ENCODE measurements around the gene EHF. TPM values are rescaled to one million over a fixed set of nuclear protein-coding genes. Genes with fewer than 3 reads are reported as not detected.

Gene EHF
- total RNA-seq, 1 donor from 2014 or later: 22.7 TPM

- DNase-seq (ENCODE audit: low read depth): no peak
- TF ChIP-seq CTCF (conservative IDR thresholded peaks at IDR 0.05; ENCODE audit: low read depth, low read length): no peak
- H3K4me3 ChIP-seq (ENCODE audit: low read depth, low read length): no peak overlapping the region
Measured at GRCh38 chr11:34620202-34620601, 691 bp upstream of the EHF start.

- DNase-seq (ENCODE audit: low read depth): no peak
- TF ChIP-seq CTCF (conservative IDR thresholded peaks at IDR 0.05; ENCODE audit: low read depth, low read length): no peak
- H3K4me3 ChIP-seq (ENCODE audit: low read depth, low read length): no peak overlapping the region
Measured at GRCh38 chr11:34621876-34622275, 983 bp downstream of the EHF start.

GRCh38 chr11:34623463-34623862 lies 2.6 kb downstream of the EHF start:
- H3K4me3 ChIP-seq (ENCODE audit: low read depth, low read length): no peak overlapping the region
- no peak for TF ChIP-seq CTCF (conservative IDR thresholded peaks at IDR 0.05; ENCODE audit: low read depth, low read length)
- DNase-seq (ENCODE audit: low read depth): no peak

GRCh38 chr11:34624069-34624468 lies 3.2 kb downstream of the EHF start:
- no peak for TF ChIP-seq CTCF (conservative IDR thresholded peaks at IDR 0.05; ENCODE audit: low read depth, low read length)
- no peak for DNase-seq (ENCODE audit: low read depth)
- no peak overlapping the region for H3K4me3 ChIP-seq (ENCODE audit: low read depth, low read length)

- no peak overlapping the region for H3K4me3 ChIP-seq (ENCODE audit: low read depth, low read length)
- no peak for TF ChIP-seq CTCF (conservative IDR thresholded peaks at IDR 0.05; ENCODE audit: low read depth, low read length)
Measured at GRCh38 chr11:34625576-34625975, 4.7 kb downstream of the EHF start.

GRCh38 chr11:34626393-34626792 lies 5.5 kb downstream of the EHF start:
- no peak for DNase-seq (ENCODE audit: low read depth)
- H3K4me3 ChIP-seq (ENCODE audit: low read depth, low read length): no peak overlapping the region
- TF ChIP-seq CTCF (conservative IDR thresholded peaks at IDR 0.05; ENCODE audit: low read depth, low read length): no peak

More at GRCh38 chr11:34625576-34625975, 4.7 kb downstream of the EHF start:
- no peak for DNase-seq (ENCODE audit: low read depth)

- H3K4me3 ChIP-seq (ENCODE audit: low read depth, low read length): no peak overlapping the region
- TF ChIP-seq CTCF (conservative IDR thresholded peaks at IDR 0.05; ENCODE audit: low read depth, low read length): no peak
- no peak for DNase-seq (ENCODE audit: low read depth)
Measured at GRCh38 chr11:34627197-34627596, 6.3 kb downstream of the EHF start.
